Activated CD8-positive, alpha-beta T cell treated with anti-CD3 and anti-CD28 coated beads, Interleukin-2, amount 10 ng/mL, durations not matched to agents 7 days and 5 days (primary cell): ENCODE measurements around the gene IGFBP2. TPM values are rescaled to one million over a fixed set of nuclear protein-coding genes. Genes with fewer than 3 reads are reported as not detected.

ENCODE experiments used
- ATAC-seq: fragments of 150-1000 bp; cut with Tn5 transposase; one replicate; pipeline ENCODE4 v1.10.0; 2021; ENCODE audit warnings: moderate library complexity
- CTCF ChIA-PET: fragments of 350-600 bp; sonication (Branson Sonifier 250); formaldehyde crosslinking; loops from one replicate; lab custom pipeline; 2021; ENCODE audit warnings: antibody characterized with exemption; lab: Charles Lee
- POLR2A ChIA-PET: fragments of 350-600 bp; sonication (Branson Sonifier 250); formaldehyde crosslinking; loops from one replicate; lab custom pipeline; 2021; ENCODE audit warnings: antibody characterized with exemption; lab: Charles Lee
- DNase-seq: peaks from one replicate; pipeline ENCODE4 v3.0.0-alpha.2; 2020
- H3K27ac Mint-ChIP-seq: one replicate; pipeline ENCODE4 v1.8.0; 2021; ENCODE audit warnings: mild to moderate bottlenecking, mixed read lengths
- H3K27me3 Mint-ChIP-seq: one replicate; pipeline ENCODE4 v1.8.0; 2021; ENCODE audit warnings: low read depth, mixed read lengths
- H3K36me3 Mint-ChIP-seq: one replicate; pipeline ENCODE4 v1.8.0; 2021; ENCODE audit warnings: low read depth, mixed read lengths
- H3K4me1 Mint-ChIP-seq: one replicate; pipeline ENCODE4 v1.8.0; 2021; ENCODE audit warnings: low read depth, mixed read lengths
- H3K4me3 Mint-ChIP-seq: one replicate; pipeline ENCODE4 v1.8.0; 2021; ENCODE audit warnings: mild to moderate bottlenecking, mixed read lengths
- H3K9me3 Mint-ChIP-seq: one replicate; pipeline ENCODE4 v1.8.0; 2022; ENCODE audit warnings: mixed read lengths; ENCODE audit not compliant: insufficient read depth
- total RNA-seq, 2 experiments: library from RNA; stranded (reverse); gene quantifications; one replicate each; pipeline ENCODE4 v1.2.3, GENCODE V29; 2021

IGFBP2 gene
- total RNA-seq, 2 experiments from 2014 or later: 74.7 to 75.5 TPM

DNA sequence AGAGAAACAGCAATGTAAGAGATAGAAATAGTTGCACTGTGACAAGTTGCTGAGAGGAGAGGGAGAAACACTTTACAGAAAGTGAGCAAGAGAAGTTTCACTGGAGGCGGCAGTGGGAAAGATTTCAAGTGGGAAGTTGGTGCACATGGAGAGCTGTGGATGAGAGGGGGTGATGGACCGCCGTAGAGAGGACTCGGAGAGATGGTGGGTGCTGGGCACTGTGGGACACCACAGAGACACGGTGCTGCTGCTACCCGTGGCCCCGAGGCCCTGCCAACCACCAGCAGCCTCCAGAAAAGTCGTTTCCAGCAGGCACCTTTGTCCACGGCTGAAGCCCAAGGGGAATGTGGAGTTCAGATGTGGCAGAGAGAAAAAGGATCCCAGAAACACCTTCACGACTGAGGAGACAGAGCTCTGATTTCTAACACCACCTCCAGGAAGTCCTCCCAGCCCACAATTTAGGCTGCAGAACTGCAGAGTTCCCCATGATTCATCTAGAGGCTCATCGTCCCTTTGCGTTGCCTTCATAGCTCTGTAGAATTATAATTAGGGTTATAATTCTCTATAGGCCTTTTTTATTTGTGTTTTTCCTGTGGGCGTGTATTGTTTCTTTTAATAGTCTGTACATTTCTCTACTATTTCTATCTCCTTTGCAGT lies 15.9 kb upstream of the IGFBP2 start:
- H3K36me3 Mint-ChIP-seq: no peaks in the 10 kb centered on the region
- ChIA-PET CTCF (interaction anchor here (1.1 to 2.1 kb wide), 2 partner anchors 12 to 49 kb away, joined by 3 to 5 read pairs; no protein-coding TSS in a partner anchor), POLR2A (no interaction called here)
- no peak overlapping the region for H3K27ac Mint-ChIP-seq
- DNase-seq (no peak), ATAC-seq (no peak)
- H3K4me3 Mint-ChIP-seq: no peak overlapping the region
- no peaks in the 10 kb centered on the region for H3K27me3 Mint-ChIP-seq
- peaks cover 21% of the 10 kb centered on the region for H3K4me1 Mint-ChIP-seq
- H3K9me3 Mint-ChIP-seq: no peaks in the 10 kb centered on the region

DNA sequence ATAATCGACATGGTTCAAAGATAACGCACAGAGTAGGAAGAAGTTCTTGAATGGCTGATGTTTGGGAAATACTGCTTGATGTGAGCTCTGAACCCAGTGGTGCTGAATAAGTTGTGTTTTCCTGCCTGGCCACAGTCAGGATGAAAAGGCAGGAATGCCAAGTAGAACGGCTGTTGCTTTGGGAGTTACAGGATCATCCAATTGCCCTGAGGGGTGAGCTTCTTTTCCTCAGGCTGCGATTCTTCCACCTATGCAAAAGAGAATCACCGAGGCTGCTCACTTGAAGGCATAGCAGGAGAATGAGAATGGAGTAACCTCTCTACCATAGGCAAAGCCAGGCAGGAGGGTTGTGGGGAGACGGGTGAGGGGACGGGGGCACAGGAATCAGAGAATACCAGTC lies 14.4 kb upstream of the IGFBP2 start:
- ATAC-seq: no peak

DNA sequence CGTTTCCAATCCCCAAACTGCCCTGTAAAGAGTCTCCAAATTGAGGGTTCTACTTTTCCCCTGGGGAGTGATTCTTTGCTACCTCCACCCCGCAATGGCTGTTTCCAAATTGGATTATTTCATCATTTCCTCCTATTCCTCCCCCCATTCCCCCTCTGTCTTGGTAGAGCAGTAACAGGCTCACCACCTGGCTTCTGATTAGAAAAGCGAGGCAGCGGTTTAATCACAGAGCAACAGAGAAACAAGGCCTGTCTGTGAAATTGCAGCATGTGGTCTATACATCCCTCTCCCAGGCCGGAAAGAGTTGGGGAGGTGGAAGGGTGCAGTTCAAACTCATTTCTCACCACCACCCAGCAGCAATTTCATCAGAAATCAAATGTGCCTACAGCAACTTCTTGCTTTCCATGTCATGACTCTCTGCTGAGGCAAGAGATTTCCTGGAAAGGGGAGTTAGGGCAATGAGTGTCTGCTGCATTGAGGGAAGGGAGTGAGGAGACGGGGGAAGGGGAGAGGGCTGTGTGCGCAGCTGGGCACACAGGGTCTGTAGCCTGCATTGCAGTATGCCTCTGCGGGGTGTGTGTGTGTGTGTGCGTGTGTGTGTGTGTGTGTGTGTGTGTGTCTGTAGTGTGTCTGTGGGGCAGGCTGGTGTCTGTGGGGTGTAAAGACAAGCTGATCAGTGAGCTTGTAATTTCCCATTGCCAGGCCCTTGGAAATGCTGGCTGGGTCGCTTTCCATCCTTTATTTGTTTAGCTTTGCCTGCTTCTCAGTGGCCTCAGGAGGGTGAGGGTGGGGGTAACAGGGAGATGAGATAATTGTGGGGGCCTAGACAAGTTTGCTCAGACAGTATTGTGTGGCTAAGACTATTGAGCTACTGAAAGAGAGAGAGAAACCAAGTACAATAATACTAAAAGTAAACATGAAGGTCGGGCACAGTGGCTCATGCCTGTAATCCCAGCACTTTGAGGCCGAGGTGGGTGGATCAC lies 13.5 kb upstream of the IGFBP2 start:
- POLR2A ChIA-PET: no interaction called here
- peak overlapping the region; percentile 92 for H3K27ac Mint-ChIP-seq
- H3K4me3 Mint-ChIP-seq: peak overlapping the region; percentile 37

More for the DNA sequence above, 14.4 kb upstream of the IGFBP2 start:
- Mint-ChIP-seq H3K4me1 (peaks cover 23% of the 10 kb centered on the region), H3K4me3 (no peak overlapping the region), H3K9me3 (no peaks in the 10 kb centered on the region), H3K27ac (peak overlapping the region; percentile 92), H3K36me3 (no peaks in the 10 kb centered on the region), H3K27me3 (peaks cover 2% of the 10 kb centered on the region)
- CTCF ChIA-PET: interaction anchor here (1.2 to 2.1 kb wide), 2 partner anchors 12 to 14 kb away, joined by 3 to 5 read pairs; no protein-coding TSS in a partner anchor
- DNase-seq: no peak
- POLR2A ChIA-PET: no interaction called here

DNA sequence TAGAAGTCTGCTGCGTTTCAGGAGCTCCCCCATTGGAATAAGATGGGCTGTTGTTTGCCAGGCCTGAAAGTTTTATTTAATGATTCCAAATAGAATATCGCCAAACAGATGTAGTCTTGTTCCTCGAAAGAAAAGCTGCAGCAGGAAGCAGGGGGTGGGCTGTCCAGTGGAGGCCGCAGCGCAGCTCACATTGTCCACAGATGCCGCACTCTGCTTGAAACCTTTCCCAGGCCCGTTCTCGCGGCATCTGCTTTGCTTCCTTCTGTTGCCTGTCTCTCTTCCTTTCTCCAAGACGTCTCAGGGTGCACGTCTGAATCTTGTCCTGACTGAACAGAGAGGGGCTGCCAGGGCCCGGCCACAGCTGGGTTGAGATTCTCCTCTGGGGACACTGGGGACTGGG lies 12.4 kb upstream of the IGFBP2 start:
- H3K4me1 Mint-ChIP-seq: peaks cover 23% of the 10 kb centered on the region
- no peak overlapping the region for H3K27ac Mint-ChIP-seq
- H3K36me3 Mint-ChIP-seq: no peaks in the 10 kb centered on the region
- POLR2A ChIA-PET: no interaction called here
- no peak for ATAC-seq
- peaks cover 2% of the 10 kb centered on the region for H3K27me3 Mint-ChIP-seq
- CTCF ChIA-PET: interaction anchor here (0.9 to 1.7 kb wide), 2 partner anchors 46 to 101 kb away, joined by 3 to 5 read pairs; no protein-coding TSS in a partner anchor
- H3K9me3 Mint-ChIP-seq: no peaks in the 10 kb centered on the region
- no peak for DNase-seq
- H3K4me3 Mint-ChIP-seq: no peak overlapping the region

More for the DNA sequence above, 13.5 kb upstream of the IGFBP2 start:
- ATAC-seq (peak; percentile 81), DNase-seq (peak; percentile 53)
- CTCF ChIA-PET: interaction anchor here (0.8 to 1.7 kb wide), 4 partner anchors 11 to 100 kb away, joined by 3 to 5 read pairs (median 3); no protein-coding TSS in a partner anchor
- Mint-ChIP-seq H3K9me3 (no peaks in the 10 kb centered on the region), H3K36me3 (no peaks in the 10 kb centered on the region), H3K27me3 (peaks cover 2% of the 10 kb centered on the region), H3K4me1 (peaks cover 23% of the 10 kb centered on the region)

DNA sequence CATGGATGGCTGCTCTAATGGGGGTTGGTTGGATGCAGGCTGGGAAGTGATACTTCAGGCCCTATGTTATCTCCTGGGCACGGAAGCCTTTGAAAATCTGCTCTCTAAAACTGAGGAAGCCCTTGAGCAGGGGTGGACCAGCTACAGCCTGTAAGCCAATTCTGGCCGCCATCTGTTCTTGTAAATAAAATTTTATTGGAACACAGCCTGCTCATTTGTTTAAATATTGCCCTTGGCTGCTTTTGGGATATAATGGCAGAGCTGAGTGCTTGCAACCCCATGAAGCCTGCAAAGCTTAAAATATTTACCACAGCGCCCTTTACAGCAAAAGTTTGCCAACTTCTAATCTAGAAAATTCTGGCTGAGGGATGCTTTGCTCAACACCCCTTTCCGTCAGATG lies 11.9 kb upstream of the IGFBP2 start:
- Mint-ChIP-seq H3K27ac (no peak overlapping the region), H3K36me3 (no peaks in the 10 kb centered on the region), H3K4me3 (no peak overlapping the region), H3K9me3 (no peaks in the 10 kb centered on the region), H3K4me1 (peaks cover 23% of the 10 kb centered on the region), H3K27me3 (peaks cover 4% of the 10 kb centered on the region)
- DNase-seq (no peak), ATAC-seq (no peak)
- CTCF ChIA-PET: interaction anchor here (0.9 to 1.7 kb wide), 2 partner anchors 45 to 102 kb away, joined by 3 to 5 read pairs; no protein-coding TSS in a partner anchor
- POLR2A ChIA-PET: no interaction called here

DNA sequence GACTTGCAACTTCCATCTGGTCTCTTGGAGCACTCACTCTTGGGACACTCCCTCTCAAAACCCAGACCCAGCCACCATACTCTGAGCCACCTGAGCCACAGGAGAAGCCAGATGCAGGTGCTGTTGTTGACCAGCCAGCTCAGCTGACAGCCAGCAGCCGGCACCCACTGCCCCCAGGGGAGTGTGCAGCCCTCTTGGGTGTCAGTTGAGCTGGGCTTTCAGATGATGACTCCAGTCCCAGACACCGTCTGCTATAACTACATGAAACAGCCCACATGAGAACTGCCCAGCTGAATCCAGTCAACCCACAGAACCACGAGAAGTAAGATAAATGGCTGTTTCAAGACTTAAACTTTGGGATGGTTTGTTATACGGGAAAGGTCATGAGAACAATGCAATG lies 10.7 kb upstream of the IGFBP2 start:
- Mint-ChIP-seq H3K9me3 (no peaks in the 10 kb centered on the region), H3K36me3 (no peaks in the 10 kb centered on the region), H3K4me3 (no peak overlapping the region), H3K27me3 (peaks cover 12% of the 10 kb centered on the region), H3K4me1 (peaks cover 18% of the 10 kb centered on the region), H3K27ac (no peak overlapping the region)
- no peak for DNase-seq
- no peak for ATAC-seq
- CTCF ChIA-PET: interaction anchor here (2.6 kb wide), 1 partner anchor 45 kb away, joined by 7 read pairs; no protein-coding TSS in a partner anchor
- POLR2A ChIA-PET: no interaction called here

DNA sequence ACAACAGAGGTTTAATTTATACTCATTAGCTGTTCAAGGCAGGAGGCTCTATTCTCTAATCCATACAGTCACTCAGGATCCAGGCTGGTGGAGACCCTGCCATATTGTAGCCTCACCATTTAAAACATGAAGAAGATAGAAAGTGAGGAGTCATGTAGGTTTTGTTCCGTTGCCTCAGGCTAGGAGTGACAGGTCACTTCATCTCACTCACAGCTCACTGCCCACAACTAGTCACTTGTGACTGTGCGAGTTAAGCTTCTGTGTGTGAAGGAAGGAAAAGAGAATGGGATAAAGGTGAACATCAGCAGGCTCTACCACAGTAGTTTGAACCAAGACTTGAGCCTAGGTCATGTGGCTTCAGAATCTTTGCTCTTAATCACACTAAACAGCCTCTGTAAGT lies 9.0 kb upstream of the IGFBP2 start:
- ChIA-PET POLR2A (no interaction called here), CTCF (interaction anchor here (2.6 kb wide), 1 partner anchor 43 kb away, joined by 7 read pairs; no protein-coding TSS in a partner anchor)
- H3K4me3 Mint-ChIP-seq: no peak overlapping the region
- DNase-seq: no peak
- H3K27ac Mint-ChIP-seq: no peak overlapping the region
- no peaks in the 10 kb centered on the region for H3K36me3 Mint-ChIP-seq
- peaks cover 11% of the 10 kb centered on the region for H3K4me1 Mint-ChIP-seq
- no peak for ATAC-seq
- peaks cover 22% of the 10 kb centered on the region for H3K27me3 Mint-ChIP-seq
- H3K9me3 Mint-ChIP-seq: no peaks in the 10 kb centered on the region

DNA sequence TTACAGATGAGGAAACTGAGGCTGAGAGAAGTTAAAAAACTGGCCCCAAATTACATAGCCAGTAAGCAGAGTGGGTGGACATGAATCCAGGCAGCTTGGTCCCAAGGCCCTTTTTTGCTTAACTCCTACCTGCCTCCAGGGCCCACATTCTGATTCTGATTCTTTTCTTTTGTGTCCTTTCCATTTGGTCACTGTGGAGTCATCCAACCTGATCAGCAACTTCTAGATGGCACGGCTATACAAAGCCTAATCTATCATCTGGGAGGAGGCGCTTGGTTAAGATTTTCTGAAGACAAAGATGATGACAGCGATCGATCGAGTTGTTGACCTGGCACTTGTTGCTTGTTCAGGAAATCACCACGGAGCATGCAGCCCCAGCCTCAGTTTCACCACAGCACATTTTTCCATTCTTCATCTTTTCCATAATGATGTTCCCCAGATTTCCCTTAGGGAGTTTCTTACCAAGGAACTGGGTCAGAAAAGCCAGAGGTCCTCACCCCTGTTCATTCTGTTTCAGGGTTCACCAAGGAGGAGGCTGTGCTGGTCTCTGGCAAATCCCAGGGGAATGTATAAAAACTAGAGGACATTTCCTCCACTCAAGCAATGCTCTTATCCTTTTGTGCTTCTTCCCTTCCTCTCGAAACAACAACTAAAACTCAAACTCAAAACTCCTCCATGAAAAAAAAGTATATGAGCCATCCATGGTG lies 6.9 kb upstream of the IGFBP2 start:
- Mint-ChIP-seq H3K4me1 (peaks cover 2% of the 10 kb centered on the region), H3K27me3 (peaks cover 35% of the 10 kb centered on the region), H3K36me3 (no peaks in the 10 kb centered on the region), H3K27ac (no peak overlapping the region), H3K9me3 (no peaks in the 10 kb centered on the region), H3K4me3 (no peak overlapping the region)
- ATAC-seq (no peak), DNase-seq (no peak)
- ChIA-PET CTCF (no interaction called here), POLR2A (no interaction called here)

DNA sequence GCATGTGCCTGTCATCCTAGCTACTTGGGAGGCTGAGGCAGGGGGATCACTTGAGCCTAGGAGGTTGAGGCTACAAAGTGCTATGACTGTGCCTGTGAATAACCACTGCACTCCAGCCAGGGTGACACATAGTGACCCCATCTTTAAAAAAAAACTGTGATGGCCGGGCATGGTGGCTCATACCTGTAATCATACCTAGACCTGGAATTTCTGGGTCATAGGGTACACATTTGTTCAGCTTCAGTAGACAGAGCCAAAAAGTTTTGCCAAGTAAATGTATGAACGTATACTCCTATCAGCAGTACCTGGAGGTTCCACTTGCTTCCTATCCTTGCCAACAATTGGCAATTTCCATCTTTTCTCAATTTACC lies 6.4 kb upstream of the IGFBP2 start:
- Mint-ChIP-seq H3K4me3 (no peak overlapping the region), H3K36me3 (no peaks in the 10 kb centered on the region), H3K4me1 (peaks cover 2% of the 10 kb centered on the region), H3K27me3 (peaks cover 41% of the 10 kb centered on the region), H3K27ac (no peak overlapping the region), H3K9me3 (no peaks in the 10 kb centered on the region)
- CTCF ChIA-PET: no interaction called here
- POLR2A ChIA-PET: no interaction called here
- ATAC-seq (no peak), DNase-seq (no peak)

DNA sequence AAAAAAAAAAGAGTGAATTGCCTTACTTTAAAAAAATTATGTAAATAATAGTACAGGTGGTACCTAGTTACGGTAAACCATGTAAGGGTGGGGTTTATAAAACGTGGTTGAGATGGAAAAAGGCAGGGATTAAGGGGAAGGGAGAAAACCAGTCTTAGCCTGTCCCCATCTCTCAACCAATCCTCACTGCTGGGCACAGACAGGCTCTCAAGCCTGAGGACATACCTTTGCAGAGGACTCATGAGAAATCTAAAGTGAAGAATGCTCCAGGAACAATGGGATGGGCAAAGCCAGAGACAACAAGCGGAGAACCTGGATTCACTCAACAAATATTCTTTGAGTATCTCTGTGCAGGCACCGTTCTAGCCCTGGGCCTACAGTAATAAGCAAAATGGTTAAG lies 3.4 kb upstream of the IGFBP2 start:
- Mint-ChIP-seq H3K36me3 (peaks cover 3% of the 10 kb centered on the region), H3K4me3 (no peak overlapping the region), H3K9me3 (no peaks in the 10 kb centered on the region), H3K27me3 (peaks cover 59% of the 10 kb centered on the region), H3K4me1 (peaks cover 19% of the 10 kb centered on the region), H3K27ac (no peak overlapping the region)
- DNase-seq (no peak), ATAC-seq (no peak)
- POLR2A ChIA-PET: no interaction called here
- CTCF ChIA-PET: no interaction called here

DNA sequence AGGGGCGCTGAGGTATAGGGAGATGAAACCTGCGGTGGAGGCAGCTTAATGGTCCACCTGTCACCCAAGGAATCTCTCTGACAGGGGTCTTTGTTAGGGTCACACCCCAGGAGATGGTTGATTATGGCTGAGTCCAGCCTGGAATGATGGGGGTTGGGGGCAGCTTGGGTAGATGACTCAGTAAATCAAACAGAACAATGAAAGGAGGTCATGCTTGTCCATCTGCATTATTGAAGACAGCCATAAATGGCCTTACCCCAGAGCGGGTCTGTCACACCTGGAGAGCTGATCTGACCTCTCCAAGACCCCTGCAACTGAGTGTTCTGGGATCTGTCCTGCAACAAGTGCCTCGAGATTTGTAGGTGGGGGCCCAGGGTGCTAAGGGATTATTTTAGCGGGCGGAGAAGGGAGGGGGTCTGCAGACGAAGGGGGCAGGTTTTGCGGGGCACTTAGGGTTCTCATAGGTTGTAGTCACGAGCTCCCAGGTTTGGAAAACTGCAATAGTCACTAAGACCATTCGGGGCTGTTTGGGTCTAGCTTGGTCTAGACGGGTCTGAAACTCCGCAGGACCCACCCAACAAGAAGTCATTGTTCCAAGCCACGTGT lies 771 bp upstream of the IGFBP2 start:
- Mint-ChIP-seq H3K9me3 (no peaks in the 10 kb centered on the region), H3K4me1 (peaks cover 43% of the 10 kb centered on the region), H3K27ac (peak overlapping the region; percentile 55), H3K36me3 (peaks cover 11% of the 10 kb centered on the region), H3K27me3 (peaks cover 67% of the 10 kb centered on the region), H3K4me3 (peak overlapping the region; percentile 84)
- DNase-seq: no peak
- POLR2A ChIA-PET: interaction anchor here (1.5 kb wide), 1 partner anchor 134 kb away, joined by 4 read pairs; the partner anchor contains the start of gene RPL37A
- CTCF ChIA-PET: no interaction called here
- no peak for ATAC-seq
